Medulla oblongata (tissue), 1 donor: ENCODE results near the gene FRMD4B.
A peak's percentile ranks its signal among the peaks of the same experiment; 100 is the strongest.

Experiments
- DNase-seq: peaks from one replicate; pipeline ENCODE4 v3.0.0-alpha.2; 2015; ENCODE audit errors: extremely low spot score

The FRMD4B gene

GRCh38 chr3:69405067-69405466 lies 19.2 kb upstream of the FRMD4B start:
- DNase-seq: no peak

GRCh38 chr3:69403454-69403853 lies 17.6 kb upstream of the FRMD4B start:
- no peak for DNase-seq

GRCh38 chr3:69400683-69401082 lies 14.8 kb upstream of the FRMD4B start:
- no peak for DNase-seq

- no peak for DNase-seq
Observed at GRCh38 chr3:69392850-69393249, 7.0 kb upstream of the FRMD4B start.

GRCh38 chr3:69392415-69392814 lies 6.5 kb upstream of the FRMD4B start:
- DNase-seq: no peak

GRCh38 chr3:69391554-69391953 lies 5.7 kb upstream of the FRMD4B start:
- DNase-seq: peak; percentile 55

GRCh38 chr3:69390771-69391170 lies 4.9 kb upstream of the FRMD4B start:
- no peak for DNase-seq

GRCh38 chr3:69389520-69390248 lies 3.8 kb upstream of the FRMD4B start:
- DNase-seq: peak; percentile 61

GRCh38 chr3:69388241-69388640 lies 2.4 kb upstream of the FRMD4B start:
- no peak for DNase-seq

GRCh38 chr3:69386556-69387385 lies 883 bp upstream of the FRMD4B start:
- DNase-seq: no peak

- DNase-seq: peak; percentile 61
Observed at GRCh38 chr3:69385123-69385722, 665 bp downstream of the FRMD4B start.

- DNase-seq: peak; percentile 51
Observed at GRCh38 chr3:69384326-69384725, 1.6 kb downstream of the FRMD4B start.

- DNase-seq: no peak
Observed at GRCh38 chr3:69379661-69380060, 6.2 kb downstream of the FRMD4B start.

- no peak for DNase-seq
Observed at GRCh38 chr3:69378112-69378802, 7.6 kb downstream of the FRMD4B start.

GRCh38 chr3:69377262-69377661 lies 8.6 kb downstream of the FRMD4B start:
- no peak for DNase-seq

GRCh38 chr3:69376731-69377130 lies 9.2 kb downstream of the FRMD4B start:
- no peak for DNase-seq

- DNase-seq: no peak
Observed at GRCh38 chr3:69371816-69372215, 14.1 kb downstream of the FRMD4B start.

- DNase-seq: no peak
Observed at GRCh38 chr3:69370901-69371301, 15.0 kb downstream of the FRMD4B start.

GRCh38 chr3:69370156-69370883 lies 15.6 kb downstream of the FRMD4B start:
- peak; percentile 67 for DNase-seq

GRCh38 chr3:69368129-69368741 lies 17.7 kb downstream of the FRMD4B start:
- no peak for DNase-seq

GRCh38 chr3:69367586-69367985 lies 18.3 kb downstream of the FRMD4B start:
- no peak for DNase-seq
